ENCODE measurements around the gene BST2.

GRCh38 chr19:17378271-17378670 lies 27.2 kb downstream of the BST2 start:
- no peak for TF ChIP-seq CTCF (conservative IDR thresholded peaks at IDR 0.05; ENCODE audit: low read depth, low read length)
- TF ChIP-seq POLR2A (IDR thresholded peaks at IDR 0.05; ENCODE audit: low read depth, low read length), result no peak
- no peak for TF ChIP-seq CHD1 (IDR thresholded peaks at IDR 0.05; ENCODE audit: low read depth, low read length)
- TF ChIP-seq USF2 (IDR thresholded peaks at IDR 0.05; ENCODE audit: low read depth, low read length), result no peak
- TF ChIP-seq BHLHE40 (IDR thresholded peaks at IDR 0.05; ENCODE audit: low read depth, low read length), result no peak
- TF ChIP-seq RAD21 (IDR thresholded peaks at IDR 0.05; ENCODE audit: low read length), result no peak
- no peak for TF ChIP-seq ELK1 (IDR thresholded peaks at IDR 0.05; ENCODE audit: borderline replicate concordance, low read depth, low read length)
- no peak for TF ChIP-seq CEBPB (IDR thresholded peaks at IDR 0.05; ENCODE audit: low read depth, low read length)
- TF ChIP-seq MAFK (IDR thresholded peaks at IDR 0.05; ENCODE audit: low read depth, low read length), result no peak
- TF ChIP-seq SMC3 (IDR thresholded peaks at IDR 0.05; ENCODE audit: low read depth, low read length), result no peak
- TF ChIP-seq RCOR1 (IDR thresholded peaks at IDR 0.05; ENCODE audit: insufficient replicate concordance, low read length), result no peak

Data from IMR-90 (cell line).